GM18520 (cell line): ENCODE data around the gene COL23A1.
"Not testable (repeated sequence)": the region's sequence is repeated elsewhere in the genome, so short reads cannot be mapped to it uniquely, and the experiment has no call there.

Experiments used
- ATAC-seq: cut with Tn5 transposase; IDR thresholded peaks from one replicate; pipeline ENCODE4 v1.9.1; 2021; ENCODE audit not compliant: unreplicated experiment

Gene COL23A1

DNA sequence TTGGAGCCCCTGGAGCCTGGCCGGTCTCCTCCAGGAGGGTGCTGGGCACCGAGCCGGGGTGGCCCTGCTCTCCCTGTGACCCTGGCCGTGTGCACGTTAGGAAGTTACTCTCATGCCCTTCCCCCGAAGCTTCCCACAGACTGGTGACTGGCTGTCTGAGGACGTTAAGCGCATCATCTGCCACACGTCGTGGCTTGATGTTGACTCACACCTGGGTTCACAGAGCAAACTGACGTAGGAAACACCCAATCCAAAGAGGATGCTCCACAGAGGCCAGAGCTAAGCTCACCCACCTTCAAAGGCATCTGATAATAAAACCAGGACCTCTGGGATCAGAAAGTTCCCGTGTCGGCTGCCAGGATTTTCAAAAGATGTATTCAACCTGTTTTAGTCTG is 204.7 kb downstream of the COL23A1 start:
- ATAC-seq: no peak

- no peak for ATAC-seq
These were observed 205.2 kb downstream of the COL23A1 start for GRCh38 chr5:178384816-178385495.

DNA sequence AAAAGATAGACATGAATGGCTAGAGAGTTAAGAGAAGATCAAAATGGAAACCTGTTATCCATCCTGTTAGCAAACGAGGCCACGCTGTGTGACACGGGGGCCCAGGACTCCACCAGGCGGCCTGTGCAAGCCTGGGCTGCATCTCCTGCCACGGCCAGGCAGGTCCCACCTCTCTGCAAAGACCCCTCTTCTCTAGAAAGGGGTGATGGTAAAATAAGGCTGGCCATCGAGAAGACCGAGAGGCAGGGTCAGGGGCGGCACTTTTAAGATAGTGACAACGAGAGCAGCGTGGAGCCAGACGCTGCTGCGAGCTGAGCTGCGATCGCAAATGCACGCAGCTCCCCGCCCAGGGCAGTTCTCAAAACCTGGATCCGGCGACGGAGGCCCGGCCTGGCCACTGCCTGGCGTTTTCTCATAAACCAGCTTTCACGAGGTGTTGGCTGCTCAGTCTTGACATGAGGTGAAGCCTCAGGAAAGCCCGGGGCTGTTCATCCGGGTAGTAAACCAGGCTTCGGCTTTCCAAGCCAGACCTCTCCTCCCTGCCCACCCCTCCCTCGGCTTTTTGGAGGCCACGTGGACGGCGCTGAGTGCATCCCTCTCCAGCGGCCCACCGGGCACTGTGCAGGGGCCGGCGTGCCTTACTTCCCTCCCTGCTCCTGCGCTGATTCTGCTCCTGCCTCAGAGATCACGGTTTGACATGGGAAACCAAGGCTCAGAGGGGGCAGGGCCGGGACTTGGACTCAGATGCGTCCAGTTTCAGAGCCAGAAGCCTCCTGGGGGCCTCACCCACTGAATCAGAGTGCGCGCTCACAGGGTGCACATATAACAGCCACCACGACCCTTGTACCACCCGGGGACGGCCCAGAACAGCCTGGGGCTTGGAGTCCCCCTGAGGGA is 206.0 kb downstream of the COL23A1 start:
- no peak for ATAC-seq

- ATAC-seq: no peak
These were observed 206.8 kb downstream of the COL23A1 start for GRCh38 chr5:178383301-178383918.

GRCh38 chr5:178382754-178383164 is 207.4 kb downstream of the COL23A1 start:
- no peak for ATAC-seq

- ATAC-seq: no peak
These were observed 208.1 kb downstream of the COL23A1 start for GRCh38 chr5:178381921-178382695.

DNA sequence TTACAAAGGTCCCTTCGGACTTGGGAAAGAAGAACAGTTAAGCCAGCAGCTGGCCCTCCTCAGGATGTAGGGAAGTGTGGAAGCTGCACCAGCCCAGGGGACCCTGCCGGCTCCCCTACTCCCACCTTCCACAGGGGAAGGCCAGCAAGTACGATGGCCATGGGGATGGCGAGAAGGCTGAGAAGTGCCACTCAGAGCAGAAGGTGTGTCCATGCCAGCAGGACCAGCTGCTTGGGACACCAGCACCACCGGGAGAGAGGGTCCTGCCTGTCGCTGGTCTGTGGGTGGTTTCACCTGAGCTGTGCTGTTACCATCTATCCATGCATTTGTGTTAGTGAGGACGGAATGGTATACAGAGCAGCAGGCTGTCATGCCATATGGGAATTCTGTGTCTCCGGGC is 209.0 kb downstream of the COL23A1 start:
- ATAC-seq: no peak

DNA sequence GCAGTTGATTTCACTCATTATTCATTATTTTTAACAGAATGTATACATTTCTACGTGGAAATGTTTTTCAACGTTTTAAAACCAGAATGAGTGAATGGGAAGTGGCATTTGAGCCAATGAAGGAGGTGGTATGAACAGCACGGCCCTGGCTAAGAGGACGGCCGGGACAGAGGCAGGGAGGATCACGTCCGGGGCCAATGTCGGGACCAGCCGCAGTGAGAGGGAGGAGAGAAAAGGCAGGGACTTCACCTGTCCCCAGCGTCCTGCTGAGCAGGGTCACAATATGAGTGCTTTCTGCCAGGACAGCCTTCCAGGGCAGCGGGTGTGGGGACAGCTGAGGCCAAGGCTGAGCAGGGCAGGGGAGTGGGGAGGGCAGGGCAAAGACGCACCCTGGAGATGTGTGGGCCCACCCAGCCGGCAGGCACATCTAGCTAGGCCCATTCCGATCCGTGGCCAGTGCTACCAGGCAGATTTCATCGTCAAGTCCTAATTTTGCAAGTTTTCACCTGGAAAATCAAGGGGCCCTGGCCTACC is 209.6 kb downstream of the COL23A1 start:
- ATAC-seq: no peak

- no peak for ATAC-seq
These were observed 210.1 kb downstream of the COL23A1 start for GRCh38 chr5:178380086-178380485.

DNA sequence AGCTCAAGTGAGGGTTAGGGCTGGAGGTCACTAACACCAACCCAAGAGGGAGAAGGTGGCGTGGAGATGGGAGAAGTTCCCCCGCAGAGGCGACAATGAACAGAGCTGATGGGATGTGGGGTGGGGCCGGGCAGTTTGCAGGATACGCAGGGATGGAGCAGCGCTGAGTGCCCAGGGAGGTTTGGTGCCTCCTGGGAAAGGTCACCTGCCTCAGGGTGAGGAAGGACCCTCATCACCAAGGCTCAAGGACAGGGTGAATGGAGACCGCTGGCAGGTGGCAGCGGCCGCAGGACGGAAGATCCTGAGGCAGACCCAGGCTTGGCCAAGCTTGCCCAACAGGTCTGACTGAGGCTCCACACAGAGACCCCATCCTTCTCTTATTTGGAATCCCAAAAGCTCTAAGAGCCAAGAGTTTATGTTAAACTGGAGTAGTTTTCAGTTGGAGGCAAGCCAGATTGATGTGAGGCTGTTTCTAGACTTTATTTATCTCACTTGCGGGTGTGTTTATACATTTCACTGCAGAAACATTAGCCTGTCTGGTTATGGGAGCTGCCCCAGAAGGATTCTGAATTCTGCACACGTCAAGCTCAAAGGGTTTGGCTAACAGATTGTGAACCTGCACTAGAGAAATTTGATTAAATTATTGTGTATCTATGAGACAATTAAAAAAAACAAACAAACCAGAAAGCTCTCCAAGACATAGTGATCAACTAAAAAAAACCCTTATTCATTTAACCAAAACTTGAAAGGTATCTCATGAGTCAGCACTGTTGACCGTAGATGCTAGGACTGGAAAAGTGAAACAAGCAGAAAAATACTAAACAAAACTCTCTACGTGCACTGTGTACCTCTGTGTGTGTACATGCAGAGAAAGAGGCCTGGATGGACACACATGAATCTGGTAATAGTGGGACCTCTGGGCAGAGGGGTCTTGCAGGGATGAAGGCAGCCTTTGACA is 211.4 kb downstream of the COL23A1 start:
- ATAC-seq: no peak

- no peak for ATAC-seq
These were observed 212.5 kb downstream of the COL23A1 start for GRCh38 chr5:178377583-178378270.

GRCh38 chr5:178376921-178377582 is 213.1 kb downstream of the COL23A1 start:
- no peak for ATAC-seq

DNA sequence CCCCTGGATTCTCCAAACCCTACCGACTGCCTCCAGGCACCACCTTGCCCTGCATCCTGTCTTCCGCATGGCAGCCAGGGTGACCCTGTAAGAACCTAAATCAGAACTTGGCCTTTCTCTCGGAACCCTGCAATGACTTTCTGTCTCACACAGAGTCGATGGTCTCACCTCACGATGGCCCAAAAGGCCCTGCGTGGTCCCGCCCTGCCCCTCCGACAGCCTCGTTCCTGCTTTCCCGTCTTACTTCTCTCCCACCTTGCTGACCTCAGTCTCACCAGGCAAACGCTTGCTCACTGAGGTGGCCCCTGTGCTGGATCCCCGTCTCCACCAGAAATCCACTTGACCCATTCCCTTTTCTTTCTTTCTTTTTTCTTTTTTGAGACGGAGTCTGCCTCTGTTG is 214.8 kb downstream of the COL23A1 start:
- no peak for ATAC-seq

- ATAC-seq: no peak
These were observed 216.5 kb downstream of the COL23A1 start for GRCh38 chr5:178373711-178374110.

DNA sequence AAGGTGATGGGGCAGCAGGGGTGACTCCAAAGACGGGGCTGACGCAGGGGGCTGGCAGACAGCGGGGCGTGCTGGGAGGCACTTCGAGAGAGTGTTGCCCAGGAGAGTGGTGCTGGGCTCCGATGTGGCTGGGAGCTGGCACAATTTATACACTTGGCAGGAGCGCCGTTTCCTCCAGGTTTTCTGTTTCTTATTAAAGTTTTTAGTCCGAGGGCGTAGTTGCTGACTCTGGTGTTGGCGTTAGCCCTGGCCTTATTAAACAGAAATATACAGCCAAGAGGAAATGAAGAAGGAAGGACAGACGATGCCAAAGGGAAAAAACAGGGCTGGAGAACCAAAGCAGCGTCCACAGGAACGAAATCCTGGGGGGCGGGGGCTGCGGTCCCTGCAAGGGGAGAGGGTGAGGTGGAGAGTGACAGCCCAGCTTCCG is 218.0 kb downstream of the COL23A1 start:
- no peak for ATAC-seq

- ATAC-seq: no peak
These were observed 218.7 kb downstream of the COL23A1 start for GRCh38 chr5:178371362-178372111.

DNA sequence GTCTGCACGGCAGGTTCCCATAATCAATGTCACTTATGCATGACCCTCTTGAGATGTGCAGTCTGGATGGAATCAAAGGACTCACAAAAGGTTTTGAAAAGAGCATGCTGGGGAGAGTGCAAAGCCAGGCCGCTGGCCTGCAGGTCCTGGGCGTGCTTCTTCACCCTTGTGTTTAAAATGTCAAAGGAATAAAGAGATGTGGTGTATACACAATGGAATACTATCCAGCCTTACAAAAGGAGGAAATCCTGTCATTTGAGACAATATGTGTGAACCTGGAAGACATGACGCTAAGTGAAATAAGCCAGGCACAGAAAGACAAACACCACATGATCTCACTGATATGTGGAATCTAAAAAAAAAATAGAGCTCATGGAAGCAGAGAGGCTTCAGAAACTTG is 220.1 kb downstream of the COL23A1 start:
- ATAC-seq: no peak

GRCh38 chr5:178369469-178369868 is 220.7 kb downstream of the COL23A1 start:
- not testable (repeated sequence) for ATAC-seq
